ENCODE measurements around the gene INO80C.

Gene INO80C

GRCh38 chr18:35517715-35518114 is 20.0 kb upstream of the INO80C start:
- no peak for DNase-seq (ENCODE audit: low spot score)
- in situ Hi-C loops (cut with MboI; ENCODE audit: low pct_unique_long_range_greater_than_20kb, low sequenced_read_pairs, unreplicated experiment): no loop called here
- TF ChIP-seq CTCF (IDR thresholded peaks at IDR 0.05; ENCODE audit: extremely low read depth, insufficient read depth, missing control alignments): no peak

- TF ChIP-seq CTCF (IDR thresholded peaks at IDR 0.05; ENCODE audit: extremely low read depth, insufficient read depth, missing control alignments): no peak
- in situ Hi-C loops (cut with MboI; ENCODE audit: low pct_unique_long_range_greater_than_20kb, low sequenced_read_pairs, unreplicated experiment): no loop called here
- DNase-seq (ENCODE audit: low spot score): no peak
These were observed 19.0 kb upstream of the INO80C start for GRCh38 chr18:35516789-35517188.

GRCh38 chr18:35516351-35516750 is 18.6 kb upstream of the INO80C start:
- in situ Hi-C loops (cut with MboI; ENCODE audit: low pct_unique_long_range_greater_than_20kb, low sequenced_read_pairs, unreplicated experiment): no loop called here
- no peak for DNase-seq (ENCODE audit: low spot score)
- TF ChIP-seq CTCF (IDR thresholded peaks at IDR 0.05; ENCODE audit: extremely low read depth, insufficient read depth, missing control alignments): no peak

GRCh38 chr18:35515460-35516130 is 17.8 kb upstream of the INO80C start:
- TF ChIP-seq CTCF (IDR thresholded peaks at IDR 0.05; ENCODE audit: extremely low read depth, insufficient read depth, missing control alignments): no peak
- in situ Hi-C loops (cut with MboI; ENCODE audit: low pct_unique_long_range_greater_than_20kb, low sequenced_read_pairs, unreplicated experiment): no loop called here
- DNase-seq (ENCODE audit: low spot score): no peak

GRCh38 chr18:35514752-35515459 is 17.1 kb upstream of the INO80C start:
- in situ Hi-C loops (cut with MboI; ENCODE audit: low pct_unique_long_range_greater_than_20kb, low sequenced_read_pairs, unreplicated experiment): no loop called here
- no peak for TF ChIP-seq CTCF (IDR thresholded peaks at IDR 0.05; ENCODE audit: extremely low read depth, insufficient read depth, missing control alignments)
- no peak for DNase-seq (ENCODE audit: low spot score)

- no peak for DNase-seq (ENCODE audit: low spot score)
- in situ Hi-C loops (cut with MboI; ENCODE audit: low pct_unique_long_range_greater_than_20kb, low sequenced_read_pairs, unreplicated experiment): no loop called here
- no peak for TF ChIP-seq CTCF (IDR thresholded peaks at IDR 0.05; ENCODE audit: extremely low read depth, insufficient read depth, missing control alignments)
These were observed 16.5 kb upstream of the INO80C start for GRCh38 chr18:35514283-35514682.
